HEK293 (cell line): ENCODE measurements around the gene GABBR2.

Source experiments
- CTCF ChIA-PET: fragments of 350-600 bp; formaldehyde crosslinking; extraction: SDS; loops from one replicate; lab custom pipeline; 2021; ENCODE audit warnings: antibody characterized with exemption; lab: Yijun Ruan, JAX
- POLR2A ChIA-PET: fragments of 300-600 bp; formaldehyde crosslinking; extraction: SDS; loops from one replicate; lab custom pipeline; 2020; ENCODE audit warnings: antibody characterized with exemption, inconsistent platforms; lab: Yijun Ruan, JAX
- H3K27ac ChIP-seq: fragments of 200-500 bp; sonication (Bioruptor generic); 2 replicates; pipeline ENCODE4 v1.5.1; 2014; ENCODE audit warnings: low read depth, low read length, control low read depth, inconsistent platforms; ENCODE audit errors: extremely low read depth
- H3K36me3 ChIP-seq, 2 experiments: fragments of 200-500 bp in 1 of 2; sonication (Bioruptor generic) in 1 of 2; 1 replicate in 1 of 2; 2 replicates in 1 of 2; pipeline ENCODE4 v1.5.1; 2014 to 2017; ENCODE audit warnings: inconsistent platforms in 2 of 2, low read length in 2 of 2; ENCODE audit not compliant: control insufficient read depth in 2 of 2, insufficient read depth in 1 of 2
- H3K4me1 ChIP-seq: fragments of 200-500 bp; sonication (Bioruptor generic); 2 replicates; pipeline ENCODE4 v1.5.1; 2014; ENCODE audit warnings: mild to moderate bottlenecking, low read length, inconsistent platforms; ENCODE audit not compliant: control insufficient read depth, insufficient read depth
- H3K4me3 ChIP-seq: 2 replicates; pipeline ENCODE4 v1.5.1; 2011; ENCODE audit warnings: low read depth, mild to moderate bottlenecking, control low read depth, low read length, moderate library complexity
- H3K9me3 ChIP-seq: fragments of 200-500 bp; sonication (Bioruptor generic); 2 replicates; pipeline ENCODE4 v1.5.1; 2014; ENCODE audit warnings: low read depth, low read length, inconsistent platforms; ENCODE audit not compliant: control insufficient read depth, insufficient read depth
- HOXA7 ChIP-seq: sonication (generic); formaldehyde crosslinking; IDR thresholded peaks from 2 replicates; pipeline ENCODE4 v1.8.1; 2022; ENCODE audit warnings: missing genetic modification reagents, borderline replicate concordance
- SCRT1 ChIP-seq: fragments of 450-650 bp; formaldehyde crosslinking; IDR thresholded peaks from 2 replicates; pipeline ENCODE4 v1.5.1; 2016; ENCODE audit warnings: missing biosample characterization, missing genetic modification characterization, borderline replicate concordance
- SCRT2 ChIP-seq: fragments of 450-650 bp; formaldehyde crosslinking; IDR thresholded peaks from 2 replicates; pipeline ENCODE4 v1.5.1; 2016; ENCODE audit warnings: missing biosample characterization, missing genetic modification characterization
- ZBTB49 ChIP-seq: fragments of 450-650 bp; formaldehyde crosslinking; IDR thresholded peaks from 2 replicates; pipeline ENCODE4 v1.5.1; 2016; ENCODE audit warnings: missing biosample characterization, missing genetic modification characterization, low read depth
- ZNF10 ChIP-seq: fragments of 450-650 bp; formaldehyde crosslinking; IDR thresholded peaks from 2 replicates; pipeline ENCODE4 v1.5.1; 2017; ENCODE audit warnings: missing biosample characterization, missing genetic modification characterization
- ZNF175 ChIP-seq: fragments of 450-650 bp; formaldehyde crosslinking; IDR thresholded peaks from 2 replicates; pipeline ENCODE4 v1.5.1; 2016; ENCODE audit warnings: missing biosample characterization, missing genetic modification characterization
- ZNF19 ChIP-seq: fragments of 450-650 bp; formaldehyde crosslinking; IDR thresholded peaks from 2 replicates; pipeline ENCODE4; 2016; ENCODE audit warnings: missing biosample characterization, missing genetic modification characterization, low read depth
- ZNF214 ChIP-seq: fragments of 450-650 bp; formaldehyde crosslinking; IDR thresholded peaks from 2 replicates; pipeline ENCODE4 v1.5.1; 2017; ENCODE audit warnings: missing biosample characterization, mild to moderate bottlenecking, missing genetic modification characterization, borderline replicate concordance
- ZNF239 ChIP-seq: fragments of 450-650 bp; formaldehyde crosslinking; IDR thresholded peaks from 2 replicates; pipeline ENCODE4 v1.5.1; 2016; ENCODE audit warnings: missing biosample characterization, missing genetic modification characterization
- ZNF26 ChIP-seq: fragments of 450-650 bp; formaldehyde crosslinking; IDR thresholded peaks from 2 replicates; pipeline ENCODE4 v1.5.1; 2016; ENCODE audit warnings: missing biosample characterization, missing genetic modification characterization
- ZNF510 ChIP-seq: fragments of 450-650 bp; formaldehyde crosslinking; IDR thresholded peaks from 2 replicates; pipeline ENCODE4 v1.5.1; 2018; ENCODE audit warnings: mild to moderate bottlenecking, missing genetic modification characterization, missing biosample characterization; ENCODE audit not compliant: insufficient replicate concordance
- ZNF518A ChIP-seq: fragments of 450-650 bp; formaldehyde crosslinking; conservative IDR thresholded peaks from 2 replicates; pipeline ENCODE4 v1.5.1; 2016; ENCODE audit warnings: low read depth, missing biosample characterization, missing genetic modification characterization
- ZNF530 ChIP-seq: fragments of 450-650 bp; formaldehyde crosslinking; IDR thresholded peaks from 2 replicates; pipeline ENCODE4 v1.5.1; 2016; ENCODE audit warnings: low read depth, missing biosample characterization, missing genetic modification characterization
- ZNF626 ChIP-seq: fragments of 450-650 bp; sonication (Bioruptor Pico); formaldehyde crosslinking; IDR thresholded peaks from 2 replicates; pipeline ENCODE4 v1.5.1; 2018; ENCODE audit warnings: missing biosample characterization, missing genetic modification characterization, inconsistent platforms
- ZNF664 ChIP-seq: fragments of 450-650 bp; formaldehyde crosslinking; IDR thresholded peaks from 2 replicates; pipeline ENCODE4 v1.5.1; 2016; ENCODE audit warnings: missing biosample characterization, missing genetic modification characterization
- ZNF677 ChIP-seq: fragments of 450-650 bp; IDR thresholded peaks from 2 replicates; pipeline ENCODE4 v1.5.0; 2018; ENCODE audit warnings: missing biosample characterization, mild to moderate bottlenecking, missing genetic modification characterization, moderate library complexity
- ZNF747 ChIP-seq: fragments of 450-650 bp; formaldehyde crosslinking; IDR thresholded peaks from 2 replicates; pipeline ENCODE4 v1.5.1; 2016; ENCODE audit warnings: missing biosample characterization, missing genetic modification characterization
- ZNF785 ChIP-seq: fragments of 450-650 bp; formaldehyde crosslinking; IDR thresholded peaks from 2 replicates; pipeline ENCODE4 v1.5.1; 2016; ENCODE audit warnings: missing biosample characterization, missing genetic modification characterization
- ZNF792 ChIP-seq: fragments of 450-650 bp; formaldehyde crosslinking; IDR thresholded peaks from 2 replicates; pipeline ENCODE4 v1.5.1; 2016; ENCODE audit warnings: missing biosample characterization, missing genetic modification characterization
- ZNF843 ChIP-seq: fragments of 450-650 bp; formaldehyde crosslinking; IDR thresholded peaks from 2 replicates; pipeline ENCODE4 v1.5.1; 2016; ENCODE audit warnings: missing biosample characterization, missing genetic modification characterization

GABBR2 gene

GRCh38 chr9:98253565-98253964 lies 455.2 kb downstream of the GABBR2 start:
- Histone ChIP-seq H3K9me3 (no peaks in the 10 kb centered on the region), H3K4me3 (no peak overlapping the region), H3K4me1 (no peaks in the 10 kb centered on the region), H3K27ac (no peak overlapping the region), H3K36me3 (no peaks in the 10 kb centered on the region)
- TF ChIP-seq ZNF19 (tag by site-specific recombination), result no peak
- TF ChIP-seq HOXA7 (CRISPR knock-in tag), result no peak
- TF ChIP-seq ZNF510 (tag by site-specific recombination), result no peak
- TF ChIP-seq ZNF239 (tag by site-specific recombination), result no peak
- no peak for TF ChIP-seq ZNF747 (tag by site-specific recombination)
- no peak for TF ChIP-seq ZNF214 (tag by site-specific recombination)
- no peak for TF ChIP-seq SCRT1 (tag by site-specific recombination)
- TF ChIP-seq ZNF677 (tag by site-specific recombination), result no peak
- TF ChIP-seq ZNF530 (tag by site-specific recombination), result no peak
- TF ChIP-seq ZNF26 (tag by site-specific recombination), result no peak
- TF ChIP-seq ZNF626 (tag by site-specific recombination), result no peak
- TF ChIP-seq ZNF175 (tag by site-specific recombination), result no peak
- no peak for TF ChIP-seq ZNF518A (tag by site-specific recombination)
- TF ChIP-seq ZNF664, result no peak
- TF ChIP-seq ZNF785 (tag by site-specific recombination), result no peak
- TF ChIP-seq SCRT2 (tag by site-specific recombination), result no peak
- TF ChIP-seq ZNF843 (tag by site-specific recombination), result no peak
- TF ChIP-seq ZNF792 (tag by site-specific recombination), result no peak
- no peak for TF ChIP-seq ZBTB49 (tag by site-specific recombination)
- no peak for TF ChIP-seq ZNF10 (tag by site-specific recombination)
- ChIA-PET CTCF (interaction anchor here (0.6 to 4.0 kb wide), 3 partner anchors 12 to 440 kb away, joined by 3 to 17 read pairs (median 8); no protein-coding TSS in a partner anchor), POLR2A (interaction anchor here (1.2 kb wide), 1 partner anchor 197 kb away, joined by 3 read pairs; the partner anchor contains the start of gene NANS)
